Measurements from ENCODE around the gene TBC1D1.

The TBC1D1 gene

DNA sequence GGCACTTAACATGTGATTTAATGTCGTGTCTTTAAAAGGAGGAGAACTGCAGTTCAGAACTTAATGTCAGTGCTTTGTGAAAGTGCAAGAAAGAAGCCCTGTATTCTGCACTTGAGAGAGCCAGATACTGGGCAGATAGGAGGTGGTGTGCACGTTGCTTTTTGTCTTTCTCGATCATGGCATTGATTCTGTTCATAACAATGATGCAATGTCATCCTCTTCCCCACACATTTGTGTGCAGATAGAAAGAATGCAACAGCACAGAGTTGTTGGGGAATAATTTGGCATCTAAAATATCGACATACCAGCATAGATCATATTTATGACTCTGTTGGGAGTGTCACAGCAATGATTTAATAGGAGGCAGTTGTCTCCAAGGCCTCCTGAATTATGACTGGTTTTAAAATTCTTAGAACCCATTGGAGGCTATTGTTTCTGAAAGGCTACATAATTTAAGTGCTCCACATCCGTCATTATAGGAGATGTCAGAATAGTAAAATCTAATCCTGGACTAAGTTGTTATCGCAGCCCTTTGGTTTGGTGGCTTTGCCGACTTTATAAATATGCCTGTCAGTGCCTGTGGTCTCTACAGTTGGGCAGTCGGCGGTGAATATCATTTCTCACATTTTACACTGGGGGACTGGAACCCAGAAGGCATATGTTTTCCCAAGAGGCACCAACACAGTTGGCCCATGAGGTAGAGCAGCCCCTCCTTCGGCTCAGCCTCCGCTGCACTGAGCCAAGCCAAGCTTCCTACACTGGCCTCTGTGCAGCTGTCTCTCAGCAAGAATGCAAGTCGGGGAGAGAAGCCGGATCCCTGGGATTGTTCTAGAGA lies 194.2 kb downstream of the TBC1D1 start:
- DNase-seq, result peak; percentile 72

DNA sequence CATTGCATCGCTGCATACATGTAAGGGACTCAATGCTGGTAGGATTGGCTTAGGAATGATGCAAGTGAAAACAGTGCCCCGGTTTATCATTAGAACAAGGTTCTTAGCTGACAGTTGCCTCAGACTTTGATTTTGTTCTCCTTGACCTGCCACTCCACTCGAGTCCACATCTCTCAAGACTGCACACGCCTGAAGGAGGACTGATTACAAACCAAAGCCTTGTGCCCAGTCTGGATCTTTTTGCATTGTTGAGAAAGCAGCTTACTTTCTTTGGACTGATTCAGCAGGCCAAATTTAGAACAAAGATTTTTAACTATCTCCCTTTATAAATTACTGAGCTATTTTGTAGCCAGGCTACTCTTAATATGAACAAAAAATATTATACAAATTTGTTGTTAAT lies 194.9 kb downstream of the TBC1D1 start:
- no peak for DNase-seq

DNA sequence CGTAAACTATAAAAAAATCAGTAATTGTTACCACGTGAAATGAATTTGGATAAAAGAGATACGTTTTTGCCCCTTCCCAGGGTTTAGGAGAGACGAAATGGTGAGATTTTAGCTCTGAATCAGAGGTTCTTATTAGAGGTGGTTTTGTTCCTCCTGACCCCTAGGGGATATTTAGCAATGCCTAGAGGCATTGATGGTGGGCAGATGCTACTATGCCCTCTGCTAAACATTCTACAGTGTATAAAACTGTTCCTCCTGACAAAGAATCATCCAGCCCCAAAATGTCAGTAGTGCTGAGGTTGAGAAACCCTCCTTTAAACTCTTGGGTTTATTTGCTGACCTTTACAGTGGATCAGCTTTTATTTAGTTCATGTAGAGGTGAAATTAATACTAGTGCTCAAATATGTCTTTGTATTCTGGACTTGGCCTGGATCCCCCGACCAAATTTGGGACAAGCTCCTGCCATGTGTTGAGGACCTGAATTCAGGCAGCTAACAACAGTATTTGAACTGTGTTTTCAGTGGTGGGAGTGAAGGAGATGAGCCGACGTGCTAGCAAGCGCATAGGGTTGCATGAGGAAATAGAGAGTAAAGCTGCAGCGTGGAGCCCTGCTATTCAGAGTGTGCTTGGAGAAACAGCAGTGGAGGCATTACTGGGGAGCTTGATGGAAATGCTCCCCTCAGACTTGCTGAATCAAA lies 195.4 kb downstream of the TBC1D1 start:
- DNase-seq, result no peak

DNA sequence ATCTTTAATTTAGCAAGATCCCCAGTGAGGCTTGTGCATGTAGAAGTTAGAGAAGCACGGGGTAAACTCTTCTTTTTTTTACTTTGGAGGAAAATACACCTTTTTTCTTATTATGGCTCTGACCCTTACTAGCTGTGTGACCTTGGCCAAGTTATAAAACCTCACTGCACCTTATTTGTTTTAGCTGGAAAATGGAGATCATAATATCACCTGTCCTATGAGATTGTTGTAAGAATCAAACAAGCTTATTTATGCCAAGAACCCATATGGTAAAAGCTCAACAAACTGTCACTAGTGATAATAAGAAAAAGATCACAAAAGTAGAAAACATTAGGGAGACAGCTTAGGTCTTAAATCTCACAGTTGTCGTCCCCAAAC lies 196.0 kb downstream of the TBC1D1 start:
- DNase-seq, result no peak

DNA sequence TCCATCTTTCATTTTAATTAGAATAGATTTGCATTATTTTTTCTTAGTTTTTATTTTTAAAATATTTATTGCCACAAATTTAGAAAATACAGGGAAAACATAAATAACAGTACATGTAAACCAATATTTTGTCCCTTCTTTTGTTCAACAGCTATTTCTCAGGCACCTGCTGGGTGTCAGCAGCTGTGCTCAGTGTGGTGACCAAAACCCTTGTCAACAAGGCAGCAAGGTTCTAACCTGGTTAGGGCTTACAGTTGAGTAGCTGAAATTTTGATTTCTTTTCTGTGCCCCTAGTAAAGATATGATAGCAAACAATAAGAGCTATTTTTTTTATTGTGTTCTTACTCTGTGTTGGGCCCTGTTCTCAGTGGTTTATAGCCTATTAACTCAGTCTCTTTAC lies 197.4 kb downstream of the TBC1D1 start:
- DNase-seq, result no peak

DNA sequence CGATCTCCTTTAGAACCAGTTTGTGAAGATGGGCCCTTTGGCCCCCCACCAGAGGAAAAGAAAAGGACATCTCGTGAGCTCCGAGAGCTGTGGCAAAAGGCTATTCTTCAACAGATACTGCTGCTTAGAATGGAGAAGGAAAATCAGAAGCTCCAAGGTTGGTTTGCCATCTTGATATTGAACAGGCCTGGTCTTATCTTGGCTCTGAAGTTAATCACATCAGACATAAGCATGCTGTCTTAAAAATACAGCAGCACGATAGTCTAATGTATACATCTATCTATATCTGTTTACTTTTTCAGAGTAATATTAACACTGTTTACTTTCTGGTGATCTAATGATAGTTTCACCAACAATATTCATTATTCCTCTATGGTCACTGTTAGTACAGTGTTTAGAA lies 199.1 kb downstream of the TBC1D1 start:
- no peak for DNase-seq

DNA sequence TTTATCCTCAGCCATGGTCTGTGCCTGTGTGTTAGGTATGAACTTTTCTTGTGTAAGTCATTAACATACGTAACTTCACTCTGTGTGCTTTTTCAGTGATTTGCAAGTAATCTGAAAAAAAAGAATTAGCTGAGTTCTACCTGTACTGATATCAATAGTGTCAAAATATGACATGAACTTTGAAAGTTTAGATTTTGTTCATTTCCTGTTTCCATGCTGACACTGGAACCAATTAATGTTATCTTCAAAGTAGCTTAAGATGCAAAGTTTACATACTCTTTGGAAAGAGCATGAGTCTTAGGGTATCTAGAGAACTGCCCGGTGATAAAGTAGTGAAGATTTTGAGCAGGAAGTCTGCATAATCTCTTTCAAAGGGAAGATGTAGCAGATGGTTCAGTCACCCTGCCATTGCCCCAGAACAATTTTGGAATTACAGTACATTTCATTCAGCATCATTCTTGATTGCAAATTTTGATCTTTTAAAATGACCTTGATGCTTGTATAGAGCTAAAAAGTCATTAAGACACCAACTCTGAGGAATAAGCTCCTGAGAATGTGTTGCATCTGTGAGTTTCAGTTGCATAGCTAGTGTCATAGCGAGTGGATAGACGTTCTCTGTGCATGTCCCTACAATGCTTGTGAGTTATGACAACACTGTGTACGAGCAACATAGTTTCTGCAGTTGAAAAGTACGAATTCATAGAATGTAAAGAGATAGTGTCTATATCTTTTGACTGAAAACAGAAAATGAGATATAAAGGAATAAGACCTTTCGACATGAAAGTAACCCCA lies 199.8 kb downstream of the TBC1D1 start:
- DNase-seq, result no peak

DNA sequence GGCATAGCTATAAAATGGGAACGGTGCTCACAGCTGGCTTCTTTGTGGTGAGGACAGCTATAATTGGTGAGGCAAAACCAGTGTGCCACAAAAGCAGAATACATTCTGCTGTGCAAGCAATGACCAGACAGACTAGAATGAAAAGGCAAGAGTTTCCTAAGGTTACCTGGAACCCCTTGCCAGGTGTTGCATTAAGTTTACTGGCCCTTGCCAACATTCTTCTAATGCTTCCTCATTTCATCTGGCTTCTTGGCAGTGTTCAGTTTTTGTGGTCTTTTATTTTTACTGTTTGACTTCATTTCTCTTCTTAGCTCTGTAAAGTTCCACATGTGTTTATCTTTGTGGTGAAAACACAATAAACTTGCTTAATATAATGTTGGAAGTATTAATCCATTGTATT lies 200.8 kb downstream of the TBC1D1 start:
- no peak for DNase-seq

DNA sequence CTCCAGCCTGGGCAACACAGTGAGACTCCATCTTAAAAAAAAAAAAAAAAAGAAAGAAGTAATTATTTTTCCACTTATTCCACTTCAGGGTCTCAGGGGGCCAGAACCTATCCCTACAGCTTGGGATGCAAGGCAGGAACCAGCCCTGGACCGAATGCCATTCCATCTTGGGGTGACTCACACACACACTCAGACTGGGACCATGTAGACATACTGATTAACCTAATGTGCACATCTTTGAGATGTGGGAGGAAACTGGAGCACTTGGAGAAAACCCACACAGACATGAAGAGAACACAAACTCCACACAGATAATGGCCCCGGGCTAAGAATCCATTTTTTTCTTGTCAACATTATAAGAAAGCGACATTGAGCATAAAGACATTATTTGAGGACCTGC lies 201.8 kb downstream of the TBC1D1 start:
- DNase-seq, result no peak

DNA sequence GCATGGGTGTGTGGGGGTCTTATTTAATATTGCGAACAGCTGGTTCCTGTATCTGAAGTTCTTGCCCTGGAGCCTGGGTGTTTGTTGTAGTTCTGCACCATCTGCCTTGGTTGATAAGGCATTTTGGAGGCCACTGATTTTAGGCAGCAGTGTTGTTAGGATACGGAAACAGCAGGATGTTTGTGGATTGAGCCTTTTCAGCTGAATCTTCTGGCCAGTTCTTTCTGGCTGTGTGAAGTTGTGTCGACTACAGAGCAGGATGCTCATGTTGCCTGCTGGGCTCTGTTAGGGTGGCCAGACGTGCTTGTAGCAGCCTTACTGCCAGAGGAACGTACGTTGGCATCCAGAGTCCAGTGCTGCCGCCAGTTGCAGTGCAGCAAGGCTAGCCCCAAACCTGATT lies 203.5 kb downstream of the TBC1D1 start:
- no peak for DNase-seq

DNA sequence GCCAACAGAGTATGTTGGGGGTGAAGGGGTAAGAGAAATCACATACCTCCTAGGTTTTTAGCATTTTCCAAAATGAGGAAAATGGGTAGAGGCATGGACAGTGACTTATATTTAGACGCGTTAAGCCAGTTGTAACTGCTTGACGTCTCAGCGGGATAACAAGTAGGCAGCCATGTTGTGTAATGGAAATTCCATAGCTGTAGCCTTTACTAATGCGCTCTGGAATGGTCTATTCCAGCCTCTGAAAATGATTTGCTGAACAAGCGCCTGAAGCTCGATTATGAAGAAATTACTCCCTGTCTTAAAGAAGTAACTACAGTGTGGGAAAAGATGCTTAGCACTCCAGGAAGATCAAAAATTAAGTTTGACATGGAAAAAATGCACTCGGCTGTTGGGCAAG lies 204.8 kb downstream of the TBC1D1 start:
- DNase-seq, result no peak

DNA sequence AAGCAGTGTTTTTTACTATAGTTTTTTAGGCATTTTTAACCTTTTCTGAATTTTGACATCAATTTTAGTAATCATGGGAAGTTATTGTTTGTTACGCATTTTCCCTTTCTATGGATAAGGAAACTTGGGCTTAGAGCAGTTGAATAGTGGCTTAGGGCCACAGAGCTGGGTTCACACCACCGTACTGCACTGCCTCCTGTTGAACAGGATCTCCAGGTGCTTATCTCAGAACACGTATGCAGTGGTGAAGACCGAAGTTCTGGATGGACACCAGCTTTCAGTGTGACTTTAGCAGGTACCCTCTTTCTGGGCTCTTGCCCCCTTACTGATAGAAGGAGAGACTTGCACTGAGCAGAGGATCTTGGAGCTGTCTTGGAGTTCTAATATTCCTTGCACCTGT lies 206.9 kb downstream of the TBC1D1 start:
- DNase-seq, result no peak

DNA sequence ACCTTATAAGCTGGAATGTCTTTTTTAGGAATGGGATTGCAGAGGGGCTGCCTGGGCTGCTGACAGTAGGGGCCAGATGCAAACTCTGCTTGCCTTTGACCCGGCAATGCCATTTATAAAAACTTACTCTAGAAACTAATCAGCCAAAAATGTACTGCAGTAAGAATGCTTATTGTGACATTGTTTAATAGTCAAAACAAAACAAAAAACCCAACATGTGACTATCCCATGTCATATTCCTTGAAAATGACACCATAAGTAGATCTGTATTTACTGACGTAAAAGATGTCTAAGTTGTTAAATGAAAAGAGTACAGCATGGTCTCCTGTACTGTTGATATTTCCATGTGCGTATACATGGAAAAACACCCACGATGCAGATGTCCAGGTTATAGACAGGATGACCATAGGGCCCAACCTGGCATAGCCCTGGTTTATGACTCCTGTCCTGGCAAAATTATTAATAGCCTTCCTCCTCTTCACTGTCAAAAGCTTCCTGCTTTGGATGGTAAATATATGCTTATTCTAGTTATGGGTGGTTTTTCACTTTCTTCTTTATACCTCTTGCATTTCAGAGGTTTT lies 208.2 kb downstream of the TBC1D1 start:
- no peak for DNase-seq

DNA sequence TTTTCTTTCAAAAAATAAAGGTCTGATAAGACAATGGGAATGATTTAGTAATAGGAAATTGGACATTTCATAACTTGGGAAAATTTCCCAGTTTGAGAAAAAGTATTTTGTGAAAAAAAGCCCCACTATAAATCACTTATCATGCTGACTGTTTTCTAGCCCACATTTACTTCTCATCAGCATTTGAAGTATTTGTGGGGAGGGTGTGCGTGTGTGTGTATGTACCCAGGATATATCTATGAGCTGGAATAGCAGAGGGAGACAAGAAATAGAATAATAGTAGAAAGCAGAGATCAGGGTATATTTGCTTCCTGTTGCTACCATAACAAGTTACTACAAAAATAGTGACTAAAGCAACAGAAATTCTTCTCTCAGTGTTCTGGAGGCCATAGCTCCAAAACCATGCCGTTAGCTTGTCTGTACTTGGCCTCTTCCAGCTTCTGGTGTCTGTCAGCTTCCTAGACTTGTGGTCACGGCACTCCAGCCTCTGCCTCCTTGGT lies 209.1 kb downstream of the TBC1D1 start:
- no peak for DNase-seq

DNA sequence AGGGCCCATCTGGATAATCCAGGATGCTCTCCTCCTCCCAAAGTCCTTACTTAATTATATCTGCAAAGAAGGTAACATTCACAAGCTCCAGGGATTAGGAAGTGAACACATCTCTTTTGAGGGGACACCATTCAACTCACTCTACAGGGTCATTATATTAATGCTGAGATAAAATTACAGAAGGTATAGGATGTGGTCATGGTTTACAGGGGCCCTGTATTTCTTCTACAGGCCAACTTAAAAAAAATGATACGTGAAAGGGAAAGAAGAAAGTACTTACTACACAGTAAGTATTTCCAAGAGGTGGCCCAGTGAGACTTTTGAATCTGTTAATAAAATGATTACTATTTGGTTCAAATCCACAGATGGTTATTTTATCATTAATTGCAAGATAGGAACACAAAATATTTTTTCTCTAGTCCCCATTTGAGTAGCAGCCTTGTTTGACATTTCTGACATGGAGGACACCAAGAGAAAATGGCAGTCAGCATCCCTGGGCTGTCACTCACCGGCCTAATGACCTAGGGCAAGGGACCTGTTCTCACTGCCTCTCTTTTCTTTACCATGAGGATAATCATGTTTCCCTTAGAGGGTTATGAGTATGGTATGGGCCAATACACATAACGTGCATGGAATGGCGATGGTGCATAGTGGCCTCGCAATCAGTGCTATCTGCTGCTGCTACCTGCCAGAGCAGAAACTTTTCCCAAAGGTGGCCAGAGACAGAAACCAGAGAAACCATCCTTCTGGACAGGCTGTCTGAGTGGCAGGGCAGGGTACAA lies 209.8 kb downstream of the TBC1D1 start:
- DNase-seq, result no peak

DNA sequence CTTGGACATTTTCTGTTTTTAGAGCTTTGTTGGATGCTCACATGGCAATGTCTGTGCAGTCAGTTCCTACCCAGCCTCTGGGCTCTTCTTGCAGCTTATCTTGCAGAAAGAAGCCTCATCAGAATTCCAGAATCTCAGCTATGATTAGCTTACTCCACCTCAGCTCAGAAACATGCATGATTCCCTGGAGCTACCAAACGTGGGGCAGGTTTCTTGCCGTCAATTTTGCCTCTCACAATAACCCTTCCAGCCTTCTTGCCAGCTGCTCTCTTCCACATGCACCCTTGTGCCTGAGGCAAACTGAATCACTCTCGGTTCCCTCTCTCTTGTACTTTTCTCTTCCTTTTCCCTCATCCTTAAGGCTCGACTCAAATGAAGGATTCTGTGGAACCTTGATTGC lies 210.7 kb downstream of the TBC1D1 start:
- no peak for DNase-seq

DNA sequence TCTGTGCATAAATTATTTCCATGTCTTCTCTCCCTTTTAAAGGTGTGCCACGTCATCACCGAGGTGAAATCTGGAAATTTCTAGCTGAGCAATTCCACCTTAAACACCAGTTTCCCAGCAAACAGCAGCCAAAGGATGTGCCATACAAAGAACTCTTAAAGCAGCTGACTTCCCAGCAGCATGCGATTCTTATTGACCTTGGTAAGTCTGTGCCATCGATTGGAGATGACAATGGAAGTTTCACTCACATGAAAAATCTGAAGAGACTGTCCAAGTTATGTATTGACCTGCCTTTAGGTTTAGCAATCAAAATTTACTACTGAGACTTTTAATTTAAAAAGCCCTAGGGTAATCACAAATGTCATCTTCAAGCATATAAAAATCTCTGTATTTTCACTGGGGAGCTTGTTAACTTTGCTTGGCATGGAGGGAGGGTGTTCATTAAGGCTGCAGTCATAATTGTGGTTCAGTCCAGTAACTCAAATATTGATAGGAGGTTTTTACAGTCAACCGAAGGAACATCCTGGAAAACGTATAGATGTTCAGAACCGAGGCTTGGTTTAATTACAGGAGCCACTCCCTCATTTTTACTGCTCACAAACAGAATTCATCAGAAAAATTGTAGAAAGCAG lies 212.2 kb downstream of the TBC1D1 start:
- no peak for DNase-seq

DNA sequence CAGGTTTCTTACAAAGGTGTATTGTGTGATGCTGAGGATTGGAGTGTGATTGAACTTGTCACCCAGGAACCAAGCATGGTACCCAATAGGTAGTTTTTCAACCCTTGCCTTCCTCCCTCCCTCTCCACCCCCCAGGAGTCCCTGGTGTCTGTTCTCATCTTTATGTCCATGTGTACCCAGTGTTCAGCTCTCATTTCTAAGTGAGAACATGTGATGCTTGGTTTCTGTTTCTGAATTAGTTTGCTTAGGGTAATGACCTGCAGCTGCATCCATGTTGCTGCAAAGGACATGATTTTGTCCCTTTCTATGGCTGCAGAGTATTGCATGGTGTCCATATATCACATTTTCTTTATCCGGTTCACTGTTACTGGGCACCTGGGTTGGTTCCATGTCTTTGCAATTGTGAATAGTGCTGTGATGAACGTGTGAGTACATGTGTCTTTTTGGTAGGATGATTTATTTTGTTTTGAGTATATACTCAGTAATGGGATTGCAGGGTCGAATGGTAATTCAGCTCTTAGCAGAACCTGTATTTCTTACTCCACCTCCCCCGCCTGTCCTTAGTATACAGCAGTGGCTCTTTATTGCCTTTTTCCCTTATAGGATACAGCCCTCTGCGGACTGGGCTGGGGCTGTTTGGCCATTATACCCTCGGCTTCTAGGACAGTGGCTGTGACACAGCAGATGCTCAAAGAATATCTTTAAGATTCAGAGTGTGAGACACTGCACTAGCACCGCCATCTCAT lies 214.8 kb downstream of the TBC1D1 start:
- no peak for DNase-seq

DNA sequence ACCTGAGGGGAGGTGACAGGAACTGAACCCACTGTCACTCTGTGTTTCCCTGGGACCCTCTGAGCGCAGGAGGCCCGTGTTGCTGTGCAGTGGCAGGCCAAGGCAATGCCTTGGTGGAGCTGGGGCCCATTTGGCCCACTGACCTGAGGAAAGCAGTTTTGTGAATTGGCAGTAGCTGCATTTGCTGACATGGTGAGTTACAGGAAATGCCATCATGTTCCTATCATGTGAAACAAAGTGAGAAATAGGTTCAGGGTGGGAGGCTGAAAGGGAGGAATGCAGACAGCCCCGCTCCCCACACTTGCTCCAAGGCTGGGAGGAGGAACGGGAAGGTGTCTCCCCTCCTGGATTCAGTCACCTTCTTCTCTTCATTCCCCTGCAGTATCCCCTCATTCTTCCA lies 215.4 kb downstream of the TBC1D1 start:
- no peak for DNase-seq

DNA sequence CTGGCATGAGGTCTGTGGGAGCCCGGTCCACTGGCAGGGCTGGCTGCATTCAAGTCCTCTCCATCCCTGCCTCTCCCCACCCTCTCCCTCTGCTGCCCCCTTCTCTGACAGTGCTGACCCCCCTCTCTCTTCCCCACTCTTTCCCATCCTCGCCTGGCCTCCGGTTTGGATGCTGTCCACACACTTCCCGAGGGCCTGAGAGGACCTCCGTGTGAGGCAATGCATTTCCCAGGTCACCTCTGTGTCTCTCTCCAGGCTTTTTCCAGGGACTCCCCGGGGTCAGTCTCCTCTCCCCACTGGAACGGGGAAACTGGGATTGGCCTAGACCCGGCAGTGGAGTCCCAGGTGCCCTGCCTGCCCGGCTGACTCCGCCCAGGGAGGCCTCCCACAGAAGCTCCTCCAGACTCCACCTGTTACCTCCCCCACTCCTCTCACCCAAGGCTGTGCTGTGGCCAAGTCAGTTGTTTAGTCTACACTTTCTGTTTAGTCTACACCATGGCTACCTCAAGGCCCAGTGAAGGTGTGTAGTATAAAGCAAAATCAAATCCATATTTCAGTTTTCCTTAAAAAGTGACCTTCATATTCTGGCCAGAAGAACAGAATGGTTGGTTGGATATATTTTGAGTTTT lies 216.1 kb downstream of the TBC1D1 start:
- DNase-seq, result no peak

DNA sequence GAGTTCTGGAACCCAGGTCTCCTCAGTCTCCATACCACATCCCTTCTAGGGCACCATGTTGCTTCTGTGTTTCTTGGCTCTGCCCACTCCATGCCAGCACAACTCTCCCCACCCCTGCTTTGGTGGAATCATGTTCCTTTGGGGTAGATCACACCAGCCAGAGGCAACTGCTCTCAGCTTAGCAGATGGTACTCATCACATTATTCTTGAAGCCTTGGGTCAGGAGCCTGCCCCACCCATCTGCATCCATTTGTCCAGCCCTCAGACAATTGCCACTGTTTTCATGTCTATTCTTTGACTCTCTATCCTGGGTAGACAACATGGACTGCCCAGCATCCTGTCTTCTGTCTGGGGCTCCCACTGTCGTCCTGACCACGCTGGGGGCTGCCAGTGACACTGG lies 216.9 kb downstream of the TBC1D1 start:
- no peak for DNase-seq
